ENCODE data around the gene MTARC1. TPM values are rescaled to one million over a fixed set of nuclear protein-coding genes. Genes with fewer than 3 reads are reported as not detected.

Gene MTARC1
- total RNA-seq, 1 donor from 2014 or later: 2.6 TPM

GRCh38 chr1:220818421-220819173 lies 31.9 kb downstream of the MTARC1 start:
- no peak for TF ChIP-seq CTCF (IDR thresholded peaks at IDR 0.05; ENCODE audit: unreplicated experiment)
- H3K27ac Mint-ChIP-seq (ENCODE audit: unreplicated experiment): no peak overlapping the region
- peaks cover 7% of the 10 kb centered on the region for H3K36me3 Mint-ChIP-seq (ENCODE audit: low read depth, unreplicated experiment)
- H3K4me1 Mint-ChIP-seq (ENCODE audit: unreplicated experiment): no peaks in the 10 kb centered on the region
- H3K4me3 Mint-ChIP-seq (ENCODE audit: unreplicated experiment): no peak overlapping the region
- H3K27me3 Mint-ChIP-seq (ENCODE audit: unreplicated experiment): peaks cover 2% of the 10 kb centered on the region
- no peaks in the 10 kb centered on the region for H3K9me3 Mint-ChIP-seq (ENCODE audit: unreplicated experiment)
- no peak for DNase-seq (ENCODE audit: low spot score)

GRCh38 chr1:220819467-220820026 lies 32.8 kb downstream of the MTARC1 start:
- H3K4me1 Mint-ChIP-seq (ENCODE audit: unreplicated experiment): peaks cover 3% of the 10 kb centered on the region
- no peak for DNase-seq (ENCODE audit: low spot score)
- TF ChIP-seq CTCF (IDR thresholded peaks at IDR 0.05; ENCODE audit: unreplicated experiment): no peak
- H3K27me3 Mint-ChIP-seq (ENCODE audit: unreplicated experiment): peaks cover 2% of the 10 kb centered on the region
- peaks cover 7% of the 10 kb centered on the region for H3K36me3 Mint-ChIP-seq (ENCODE audit: low read depth, unreplicated experiment)
- H3K4me3 Mint-ChIP-seq (ENCODE audit: unreplicated experiment): no peak overlapping the region
- H3K27ac Mint-ChIP-seq (ENCODE audit: unreplicated experiment): no peak overlapping the region
- H3K9me3 Mint-ChIP-seq (ENCODE audit: unreplicated experiment): no peaks in the 10 kb centered on the region

GRCh38 chr1:220824031-220824989 lies 37.6 kb downstream of the MTARC1 start:
- no peak overlapping the region for H3K27ac Mint-ChIP-seq (ENCODE audit: unreplicated experiment)
- no peak for TF ChIP-seq CTCF (IDR thresholded peaks at IDR 0.05; ENCODE audit: unreplicated experiment)
- no peak for DNase-seq (ENCODE audit: low spot score)
- peaks cover 2% of the 10 kb centered on the region for H3K27me3 Mint-ChIP-seq (ENCODE audit: unreplicated experiment)
- H3K4me3 Mint-ChIP-seq (ENCODE audit: unreplicated experiment): no peak overlapping the region
- no peaks in the 10 kb centered on the region for H3K36me3 Mint-ChIP-seq (ENCODE audit: low read depth, unreplicated experiment)
- H3K9me3 Mint-ChIP-seq (ENCODE audit: unreplicated experiment): no peaks in the 10 kb centered on the region
- H3K4me1 Mint-ChIP-seq (ENCODE audit: unreplicated experiment): peaks cover 15% of the 10 kb centered on the region

GRCh38 chr1:220825819-220826551 lies 39.3 kb downstream of the MTARC1 start:
- no peaks in the 10 kb centered on the region for H3K9me3 Mint-ChIP-seq (ENCODE audit: unreplicated experiment)
- DNase-seq (ENCODE audit: low spot score): no peak
- peaks cover 2% of the 10 kb centered on the region for H3K27me3 Mint-ChIP-seq (ENCODE audit: unreplicated experiment)
- H3K4me1 Mint-ChIP-seq (ENCODE audit: unreplicated experiment): peaks cover 15% of the 10 kb centered on the region
- no peak overlapping the region for H3K4me3 Mint-ChIP-seq (ENCODE audit: unreplicated experiment)
- TF ChIP-seq CTCF (IDR thresholded peaks at IDR 0.05; ENCODE audit: unreplicated experiment): no peak
- H3K27ac Mint-ChIP-seq (ENCODE audit: unreplicated experiment): no peak overlapping the region
- H3K36me3 Mint-ChIP-seq (ENCODE audit: low read depth, unreplicated experiment): no peaks in the 10 kb centered on the region
